Renal cortical epithelial cell (primary cell): ENCODE measurements around the gene PIM3. TPM values are rescaled to one million over a fixed set of nuclear protein-coding genes. Genes with fewer than 3 reads are reported as not detected.

Experiments
- DNase-seq: peaks from one replicate; pipeline ENCODE4 v3.0.0-alpha.2; 2011; ENCODE audit warnings: low read depth
- total RNA-seq: library from RNA; depleted of rRNA; stranded (reverse); fragments of >200 nt; gene quantifications from 2 replicates; pipeline ENCODE4 v1.2.3, GENCODE V29; 2014

Gene PIM3
- 26.3 and 40.3 TPM in 2 replicates for total RNA-seq

GRCh38 chr22:49960159-49961004, at the start of gene PIM3:
PIM3 (plus strand) TSS chr22:49960772; CDS start chr22:49960948, 176 bp downstream.
- peak; percentile 83 for DNase-seq

GRCh38 chr22:49911881-49912625, 48.5 kb upstream of the PIM3 start:
- no peak for DNase-seq

GRCh38 chr22:49913026-49913425, 47.5 kb upstream of the PIM3 start:
- no peak for DNase-seq

GRCh38 chr22:49913446-49913845, 47.1 kb upstream of the PIM3 start:
- no peak for DNase-seq

GRCh38 chr22:49914256-49914655, 46.3 kb upstream of the PIM3 start:
- no peak for DNase-seq

GRCh38 chr22:49915610-49916009, 45.0 kb upstream of the PIM3 start:
- no peak for DNase-seq

GRCh38 chr22:49916831-49917230, 43.7 kb upstream of the PIM3 start:
- DNase-seq, result no peak

- DNase-seq, result peak; percentile 82
These were observed 42.3 kb upstream of the PIM3 start, which contains the start of the genes ALG12 and CRELD2 for GRCh38 chr22:49917974-49918910. ALG12 (minus strand) TSS chr22:49918438; CDS start chr22:49913765, 4,673 bp downstream. CRELD2 (plus strand) TSS chr22:49918634; CDS start chr22:49918770, 136 bp downstream.

GRCh38 chr22:49918911-49919881, 41.4 kb upstream of the PIM3 start:
- no peak for DNase-seq

- no peak for DNase-seq
These were observed 39.7 kb upstream of the PIM3 start for GRCh38 chr22:49920859-49921258.

GRCh38 chr22:49921508-49922278, 38.9 kb upstream of the PIM3 start:
- no peak for DNase-seq

GRCh38 chr22:49922484-49922883, 38.1 kb upstream of the PIM3 start:
- DNase-seq, result no peak

GRCh38 chr22:49922926-49923325, 37.6 kb upstream of the PIM3 start:
- DNase-seq, result no peak

GRCh38 chr22:49923445-49923844, 37.1 kb upstream of the PIM3 start:
- no peak for DNase-seq

GRCh38 chr22:49924113-49924833, 36.3 kb upstream of the PIM3 start:
- no peak for DNase-seq

GRCh38 chr22:49925525-49926128, 34.9 kb upstream of the PIM3 start:
- no peak for DNase-seq

- no peak for DNase-seq
These were observed 33.7 kb upstream of the PIM3 start for GRCh38 chr22:49926916-49927315.

GRCh38 chr22:49927483-49928184, 32.9 kb upstream of the PIM3 start:
- DNase-seq, result no peak
